ENCODE measurements around the gene SLC38A3. TPM values are rescaled to one million over a fixed set of nuclear protein-coding genes. Genes with fewer than 3 reads are reported as not detected.

Gene SLC38A3
- total and polyA plus RNA-seq, 2 donors from 2014 or later = 1.6 to 4.2 TPM

GRCh38 chr3:50201573-50202315 is 3.3 kb upstream of the SLC38A3 start:
- no peak for TF ChIP-seq CTCF (IDR thresholded peaks at IDR 0.05; ENCODE audit: borderline replicate concordance, extremely low read depth, insufficient read depth)
- Histone ChIP-seq H3K27me3 (ENCODE audit: control insufficient read depth, insufficient read depth, low read length) (no peaks in the 10 kb centered on the region), H3K36me3 (ENCODE audit: control insufficient read depth in 2 of 3, insufficient read depth in 3 of 3, low read length in 3 of 3) (no peaks in the 10 kb centered on the region), H3K9me3 (ENCODE audit: control insufficient read depth in 2 of 3, insufficient read depth in 1 of 3, low read length in 3 of 3) (no peaks in the 10 kb centered on the region), H3K9ac (ENCODE audit: low read length in 3 of 3) (no peak overlapping the region), H3K27ac (ENCODE audit: low read depth in 2 of 2, low read length in 2 of 2) (no peak overlapping the region), H3K4me1 (ENCODE audit: control insufficient read depth in 2 of 3, insufficient read depth in 2 of 3, low read depth in 1 of 3, low read length in 3 of 3) (peaks cover 0 to 20% (median 0%) of the 10 kb centered on the region in 3 donors), H3K4me3 (ENCODE audit: low read length in 3 of 3) (no peak overlapping the region)
- DNase-seq (no peak), FAIRE-seq (no peak)
- intact Hi-C loops (cut with DNase I) = no loop called here

GRCh38 chr3:50202353-50203112 is 2.5 kb upstream of the SLC38A3 start:
- H3K4me3 ChIP-seq (ENCODE audit: low read length in 3 of 3) = no peak overlapping the region
- no peak overlapping the region for H3K9ac ChIP-seq (ENCODE audit: low read length in 3 of 3)
- no peaks in the 10 kb centered on the region for H3K27me3 ChIP-seq (ENCODE audit: control insufficient read depth, insufficient read depth, low read length)
- no peaks in the 10 kb centered on the region for H3K36me3 ChIP-seq (ENCODE audit: control insufficient read depth in 2 of 3, insufficient read depth in 3 of 3, low read length in 3 of 3)
- no peak for TF ChIP-seq CTCF (IDR thresholded peaks at IDR 0.05; ENCODE audit: borderline replicate concordance, extremely low read depth, insufficient read depth)
- intact Hi-C loops (cut with DNase I) = no loop called here
- peaks cover 0 to 20% (median 0%) of the 10 kb centered on the region in 3 donors for H3K4me1 ChIP-seq (ENCODE audit: control insufficient read depth in 2 of 3, insufficient read depth in 2 of 3, low read depth in 1 of 3, low read length in 3 of 3)
- H3K9me3 ChIP-seq (ENCODE audit: control insufficient read depth in 2 of 3, insufficient read depth in 1 of 3, low read length in 3 of 3) = no peaks in the 10 kb centered on the region
- FAIRE-seq = no peak
- peak overlapping the region in 1 of 2 donors; percentile 11 for H3K27ac ChIP-seq (ENCODE audit: low read depth in 2 of 2, low read length in 2 of 2)
- no peak for DNase-seq

- Histone ChIP-seq H3K4me3 (ENCODE audit: low read length in 3 of 3) (no peak overlapping the region), H3K9me3 (ENCODE audit: control insufficient read depth in 2 of 3, insufficient read depth in 1 of 3, low read length in 3 of 3) (no peaks in the 10 kb centered on the region), H3K36me3 (ENCODE audit: control insufficient read depth in 2 of 3, insufficient read depth in 3 of 3, low read length in 3 of 3) (no peaks in the 10 kb centered on the region), H3K27me3 (ENCODE audit: control insufficient read depth, insufficient read depth, low read length) (no peaks in the 10 kb centered on the region), H3K4me1 (ENCODE audit: control insufficient read depth in 2 of 3, insufficient read depth in 2 of 3, low read depth in 1 of 3, low read length in 3 of 3) (peaks cover 0 to 20% (median 0%) of the 10 kb centered on the region in 3 donors), H3K27ac (ENCODE audit: low read depth in 2 of 2, low read length in 2 of 2) (no peak overlapping the region), H3K9ac (ENCODE audit: low read length in 3 of 3) (no peak overlapping the region)
- no peak for FAIRE-seq
- no peak for TF ChIP-seq CTCF (IDR thresholded peaks at IDR 0.05; ENCODE audit: borderline replicate concordance, extremely low read depth, insufficient read depth)
- intact Hi-C loops (cut with DNase I) = no loop called here
- DNase-seq = no peak
These were observed 1.8 kb upstream of the SLC38A3 start for GRCh38 chr3:50203113-50203808.
